Uterus (tissue), 4 donors: ENCODE measurements around the gene FAM81B. TPM values are rescaled to one million over a fixed set of nuclear protein-coding genes. Genes with fewer than 3 reads are reported as not detected.

Source experiments
- DNase-seq, 2 donors: peaks; one replicate each; pipeline ENCODE4 v3.0.0-alpha.2; 2019 to 2020
- H3K27ac ChIP-seq, 2 donors: fragments of 200-600 bp; sonication (generic); 1 replicate in 1 of 2; 2 replicates in 1 of 2; pipeline ENCODE4 v1.5.1; 2016 to 2018
- H3K27me3 ChIP-seq, 2 donors: fragments of 200-600 bp; sonication (generic); one replicate each; pipeline ENCODE4 v1.5.1; 2018 to 2019; ENCODE audit warnings: control low read depth in 1 of 2
- H3K36me3 ChIP-seq, 2 donors: fragments of 200-600 bp; sonication (generic); one replicate each; pipeline ENCODE4 v1.5.1; 2019; ENCODE audit warnings: control low read depth in 1 of 2
- H3K4me1 ChIP-seq, 2 donors: fragments of 200-600 bp; sonication (generic); one replicate each; pipeline ENCODE4 v1.5.1; 2018 to 2019; ENCODE audit warnings: control low read depth in 1 of 2
- H3K4me3 ChIP-seq, 2 donors: fragments of 200-600 bp; sonication (generic); 1 replicate in 1 of 2; 2 replicates in 1 of 2; pipeline ENCODE4 v1.5.1; 2018 to 2019; ENCODE audit warnings: mild to moderate bottlenecking in 1 of 2
- H3K9me3 ChIP-seq, 2 donors: fragments of 200-600 bp; sonication (generic); one replicate each; pipeline ENCODE4 v1.5.1; 2019; ENCODE audit warnings: control low read depth in 1 of 2
- POLR2A ChIP-seq, 2 donors: fragments of 450-650 bp; IDR thresholded peaks; one replicate each; pipeline ENCODE4 v1.6.1; 2016; ENCODE audit warnings: antibody characterized with exemption in 2 of 2, mild to moderate bottlenecking in 1 of 2, moderate library complexity in 1 of 2
- intact Hi-C: fragments of 100-400 bp; cut with DNase I; formaldehyde crosslinking; loops from one replicate; pipeline ENCODE4 v1.15.1; 2023; ENCODE audit warnings: low total_unique reads
- total RNA-seq, 4 donors: library from RNA; depleted of rRNA in 3 of 4; stranded (reverse); fragments of >200 nt in 3 of 4; gene quantifications; one replicate each; pipeline versions ENCODE4 v1.1.0 to v1.2.4, GENCODE V29; 2014 to 2023
- TF ChIP-seq, protein P1 (sequence below), 4 experiments: fragments of 200-600 bp in 2 of 4; fragments of 450-650 bp in 2 of 4; sonication (generic) in 2 of 4; IDR thresholded peaks; one replicate each; pipeline ENCODE4 v1.5.1; 2016 to 2019; ENCODE audit warnings: antibody characterized with exemption in 4 of 4, mild to moderate bottlenecking in 2 of 4, moderate library complexity in 1 of 4
- donor health status: DM: yes; HTN: yes; CAD: no.

Gene FAM81B
- total RNA-seq, 4 donors from 2014 or later, result 6.5 TPM; not detected in 3

GRCh38 chr5:95374061-95374460, 17.1 kb upstream of the FAM81B start:
- TF ChIP-seq, protein P1, sequence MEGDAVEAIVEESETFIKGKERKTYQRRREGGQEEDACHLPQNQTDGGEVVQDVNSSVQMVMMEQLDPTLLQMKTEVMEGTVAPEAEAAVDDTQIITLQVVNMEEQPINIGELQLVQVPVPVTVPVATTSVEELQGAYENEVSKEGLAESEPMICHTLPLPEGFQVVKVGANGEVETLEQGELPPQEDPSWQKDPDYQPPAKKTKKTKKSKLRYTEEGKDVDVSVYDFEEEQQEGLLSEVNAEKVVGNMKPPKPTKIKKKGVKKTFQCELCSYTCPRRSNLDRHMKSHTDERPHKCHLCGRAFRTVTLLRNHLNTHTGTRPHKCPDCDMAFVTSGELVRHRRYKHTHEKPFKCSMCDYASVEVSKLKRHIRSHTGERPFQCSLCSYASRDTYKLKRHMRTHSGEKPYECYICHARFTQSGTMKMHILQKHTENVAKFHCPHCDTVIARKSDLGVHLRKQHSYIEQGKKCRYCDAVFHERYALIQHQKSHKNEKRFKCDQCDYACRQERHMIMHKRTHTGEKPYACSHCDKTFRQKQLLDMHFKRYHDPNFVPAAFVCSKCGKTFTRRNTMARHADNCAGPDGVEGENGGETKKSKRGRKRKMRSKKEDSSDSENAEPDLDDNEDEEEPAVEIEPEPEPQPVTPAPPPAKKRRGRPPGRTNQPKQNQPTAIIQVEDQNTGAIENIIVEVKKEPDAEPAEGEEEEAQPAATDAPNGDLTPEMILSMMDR (IDR thresholded peaks at IDR 0.05), result no peak
- no peak for TF ChIP-seq POLR2A (IDR thresholded peaks at IDR 0.05)
- Histone ChIP-seq H3K27me3 (no peaks in the 10 kb centered on the region), H3K36me3 (no peaks in the 10 kb centered on the region), H3K4me1 (no peaks in the 10 kb centered on the region), H3K27ac (no peak overlapping the region), H3K9me3 (no peaks in the 10 kb centered on the region), H3K4me3 (no peak overlapping the region)
- DNase-seq, result no peak
- intact Hi-C loops, result no loop called here

- intact Hi-C loops, result no loop called here
- H3K4me1 ChIP-seq, result no peaks in the 10 kb centered on the region
- no peaks in the 10 kb centered on the region for H3K9me3 ChIP-seq
- H3K27ac ChIP-seq, result no peak overlapping the region
- H3K27me3 ChIP-seq, result no peaks in the 10 kb centered on the region
- no peak for DNase-seq
- TF ChIP-seq, protein P1 (IDR thresholded peaks at IDR 0.05), result no peak
- TF ChIP-seq POLR2A (IDR thresholded peaks at IDR 0.05), result no peak
- no peaks in the 10 kb centered on the region for H3K36me3 ChIP-seq
- H3K4me3 ChIP-seq, result no peak overlapping the region
Observed at GRCh38 chr5:95375591-95375990, 15.6 kb upstream of the FAM81B start.

- no peak overlapping the region for H3K4me3 ChIP-seq
- H3K27ac ChIP-seq, result no peak overlapping the region
- H3K4me1 ChIP-seq, result no peaks in the 10 kb centered on the region
- H3K36me3 ChIP-seq, result no peaks in the 10 kb centered on the region
- no peaks in the 10 kb centered on the region for H3K9me3 ChIP-seq
- no peak for TF ChIP-seq POLR2A (IDR thresholded peaks at IDR 0.05)
- TF ChIP-seq, protein P1 (IDR thresholded peaks at IDR 0.05), result no peak
- intact Hi-C loops, result no loop called here
- H3K27me3 ChIP-seq, result no peaks in the 10 kb centered on the region
- DNase-seq, result no peak
Observed at GRCh38 chr5:95379133-95379532, 12.0 kb upstream of the FAM81B start.

DNA sequence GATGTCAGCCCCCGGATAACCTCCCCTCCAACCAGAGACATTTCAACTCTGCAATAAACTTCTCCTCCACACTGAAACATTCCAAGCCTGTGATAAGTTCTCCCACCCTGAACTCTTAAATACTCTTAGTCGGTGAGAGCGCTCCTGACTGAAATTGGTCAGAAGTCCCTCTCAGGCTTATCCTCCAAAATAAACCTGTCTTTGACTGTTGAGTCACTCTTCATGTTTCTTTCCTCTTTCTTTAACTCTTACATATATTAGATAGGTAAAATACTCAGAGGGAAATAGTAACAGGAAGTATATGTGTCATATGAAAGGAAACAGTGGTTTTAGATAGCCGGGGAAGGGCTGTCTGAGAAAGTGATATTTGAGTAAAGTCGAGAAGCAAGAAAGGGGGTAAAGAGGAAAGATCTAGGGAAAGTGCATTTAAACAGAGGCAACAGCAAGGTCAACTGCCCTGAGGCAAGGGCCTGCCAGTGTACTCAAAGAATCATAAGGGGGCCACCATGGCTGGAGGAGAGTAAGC, 11.0 kb upstream of the FAM81B start:
- intact Hi-C loops, result no loop called here
- no peaks in the 10 kb centered on the region for H3K9me3 ChIP-seq
- H3K36me3 ChIP-seq, result no peaks in the 10 kb centered on the region
- no peaks in the 10 kb centered on the region for H3K27me3 ChIP-seq
- no peaks in the 10 kb centered on the region for H3K4me1 ChIP-seq
- DNase-seq, result no peak
- no peak overlapping the region for H3K4me3 ChIP-seq
- no peak overlapping the region for H3K27ac ChIP-seq
- TF ChIP-seq, protein P1 (IDR thresholded peaks at IDR 0.05), result no peak
- no peak for TF ChIP-seq POLR2A (IDR thresholded peaks at IDR 0.05)

DNA sequence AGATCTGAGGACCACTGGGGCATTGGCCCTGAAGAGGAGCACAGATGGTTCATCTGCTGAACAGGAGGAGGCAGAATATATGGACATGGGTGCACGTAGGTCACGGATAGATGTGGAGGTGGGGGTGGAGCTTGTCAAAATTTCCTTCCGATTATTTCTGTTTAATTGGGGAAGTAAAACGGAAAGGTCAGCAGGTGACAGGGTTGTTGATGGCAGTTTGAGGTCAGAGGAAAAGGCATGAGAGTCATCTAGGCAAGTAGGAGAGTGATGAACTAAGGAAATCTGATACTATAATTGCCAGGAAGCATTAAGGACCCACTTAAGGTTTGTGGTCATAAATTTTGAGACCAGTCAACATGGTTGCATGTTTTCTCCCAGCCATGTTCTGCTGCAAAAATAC, 8.4 kb upstream of the FAM81B start:
- intact Hi-C loops, result no loop called here
- H3K4me1 ChIP-seq, result no peaks in the 10 kb centered on the region
- no peaks in the 10 kb centered on the region for H3K27me3 ChIP-seq

More for the DNA sequence above, 8.4 kb upstream of the FAM81B start:
- TF ChIP-seq, protein P1 (IDR thresholded peaks at IDR 0.05), result no peak
- no peak for TF ChIP-seq POLR2A (IDR thresholded peaks at IDR 0.05)
- no peaks in the 10 kb centered on the region for H3K36me3 ChIP-seq
- H3K27ac ChIP-seq, result no peak overlapping the region
- DNase-seq, result no peak
- no peaks in the 10 kb centered on the region for H3K9me3 ChIP-seq
- H3K4me3 ChIP-seq, result no peak overlapping the region
